ENCODE data around the gene ATP1A2.

Gene ATP1A2

GRCh38 chr1:160186246-160186645 lies 70.7 kb downstream of the ATP1A2 start:
- DNase-seq, result no peak

DNA sequence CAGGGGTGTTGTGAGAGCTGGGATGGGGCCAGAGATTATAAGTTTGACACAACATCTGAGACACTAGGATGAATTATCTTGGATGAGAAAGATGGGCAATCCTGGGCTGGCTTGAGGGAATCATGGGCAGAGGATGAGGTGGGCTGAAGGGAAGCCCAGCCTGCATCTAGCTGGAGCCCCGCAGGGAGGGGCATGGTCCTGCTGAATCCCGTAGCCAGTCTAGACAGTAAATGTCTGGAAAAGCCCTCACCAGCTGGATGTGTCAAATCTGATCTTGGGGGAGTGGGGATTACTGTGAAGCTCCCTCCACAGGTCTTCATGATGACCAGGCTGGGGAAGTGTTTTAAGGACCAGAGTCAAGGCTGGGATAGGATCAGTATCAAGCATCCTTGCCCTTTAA lies 71.2 kb downstream of the ATP1A2 start:
- DNase-seq, result no peak

GRCh38 chr1:160187407-160187806 lies 71.8 kb downstream of the ATP1A2 start:
- no peak for DNase-seq

- DNase-seq, result no peak
Observed at GRCh38 chr1:160188341-160188740, 72.8 kb downstream of the ATP1A2 start.

- no peak for DNase-seq
Observed at GRCh38 chr1:160189649-160190625, 74.4 kb downstream of the ATP1A2 start, which contains the start of gene CASQ1. TSS of gene CASQ1 (plus strand) at chr1:160190575. CDS start at chr1:160190752, 177 bp downstream.

DNA sequence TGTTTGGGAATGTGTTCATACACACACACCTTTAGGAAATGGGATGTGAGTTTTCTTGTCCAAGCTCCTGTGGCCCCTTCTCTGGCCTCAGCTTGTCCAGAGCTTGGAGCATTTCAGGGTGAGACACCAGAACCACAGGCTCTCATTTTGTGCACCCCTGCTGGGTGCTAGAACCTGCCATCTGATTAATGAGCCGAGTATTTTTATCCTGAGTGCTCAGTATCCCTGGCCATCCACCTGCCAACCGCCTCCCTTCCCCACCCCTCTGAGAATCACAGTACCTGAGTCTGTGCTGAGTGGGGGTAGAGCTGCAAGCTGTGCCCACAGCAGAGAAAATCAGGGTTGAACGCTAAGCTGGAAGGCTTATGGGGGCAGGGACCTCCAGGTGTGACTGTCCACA lies 76.2 kb downstream of the ATP1A2 start:
- no peak for DNase-seq

DNA sequence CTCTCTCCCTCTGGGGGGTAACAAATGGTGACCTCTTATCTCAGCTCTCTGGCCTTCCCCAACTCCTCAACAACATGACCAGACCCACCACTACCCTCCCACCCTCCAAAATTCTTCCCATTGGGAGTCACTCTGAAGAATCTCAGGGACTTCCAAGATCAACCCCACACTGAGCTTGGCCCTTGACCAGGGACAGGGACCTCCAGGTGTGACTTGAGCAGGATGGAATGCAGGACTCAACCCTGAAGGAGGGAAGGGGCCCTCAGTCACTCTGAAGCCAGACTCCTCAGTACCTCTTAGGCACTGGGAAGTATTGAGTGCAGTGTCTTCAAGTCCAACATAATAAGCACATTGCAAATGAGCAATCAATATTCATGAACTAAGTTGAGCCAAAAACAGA lies 76.7 kb downstream of the ATP1A2 start:
- DNase-seq, result no peak
